Ovary (tissue), 3 donors: ENCODE data around the gene SPATA24.

Experiments
- EP300 ChIP-seq: sonication (generic); formaldehyde crosslinking; IDR thresholded peaks from one replicate; pipeline ENCODE4 v1.6.1; 2017; ENCODE audit warnings: antibody characterized with exemption
- TF ChIP-seq, protein P1 (sequence below), 3 donors: fragments of 450-650 bp in 2 of 3; fragments of 200-600 bp in 1 of 3; IDR thresholded peaks; one replicate each; pipeline versions ENCODE4 v1.5.1 to v1.8.0; 2016 to 2022; ENCODE audit warnings: antibody characterized with exemption in 3 of 3, mild to moderate bottlenecking in 1 of 3
- donor health status: DM: no; HTN: no; CAD: no.

DNA sequence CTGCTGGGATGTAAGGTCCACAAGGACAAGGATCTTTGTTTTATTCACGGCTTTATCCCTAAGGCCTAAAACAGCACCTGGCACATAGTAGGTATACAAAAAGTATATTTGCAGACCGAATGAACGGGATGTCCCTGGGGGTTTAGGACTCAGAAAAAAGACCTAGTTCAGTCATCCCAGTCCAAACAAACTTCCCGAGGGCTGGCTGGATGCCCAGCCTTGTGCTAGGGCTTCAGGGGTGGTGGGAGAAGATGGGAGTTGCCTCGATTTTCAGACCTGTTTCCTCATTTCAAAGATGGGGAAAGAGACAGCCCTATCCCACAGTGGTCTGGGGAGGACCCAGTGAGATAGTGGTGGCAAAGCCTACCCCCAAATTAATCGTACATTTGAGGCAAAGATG is 6.0 kb downstream of the SPATA24 start:
- no peak for TF ChIP-seq EP300
- TF ChIP-seq, protein P1, sequence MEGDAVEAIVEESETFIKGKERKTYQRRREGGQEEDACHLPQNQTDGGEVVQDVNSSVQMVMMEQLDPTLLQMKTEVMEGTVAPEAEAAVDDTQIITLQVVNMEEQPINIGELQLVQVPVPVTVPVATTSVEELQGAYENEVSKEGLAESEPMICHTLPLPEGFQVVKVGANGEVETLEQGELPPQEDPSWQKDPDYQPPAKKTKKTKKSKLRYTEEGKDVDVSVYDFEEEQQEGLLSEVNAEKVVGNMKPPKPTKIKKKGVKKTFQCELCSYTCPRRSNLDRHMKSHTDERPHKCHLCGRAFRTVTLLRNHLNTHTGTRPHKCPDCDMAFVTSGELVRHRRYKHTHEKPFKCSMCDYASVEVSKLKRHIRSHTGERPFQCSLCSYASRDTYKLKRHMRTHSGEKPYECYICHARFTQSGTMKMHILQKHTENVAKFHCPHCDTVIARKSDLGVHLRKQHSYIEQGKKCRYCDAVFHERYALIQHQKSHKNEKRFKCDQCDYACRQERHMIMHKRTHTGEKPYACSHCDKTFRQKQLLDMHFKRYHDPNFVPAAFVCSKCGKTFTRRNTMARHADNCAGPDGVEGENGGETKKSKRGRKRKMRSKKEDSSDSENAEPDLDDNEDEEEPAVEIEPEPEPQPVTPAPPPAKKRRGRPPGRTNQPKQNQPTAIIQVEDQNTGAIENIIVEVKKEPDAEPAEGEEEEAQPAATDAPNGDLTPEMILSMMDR (IDR thresholded peaks at IDR 0.05), result no peak
